ENCODE measurements around the gene SRRM2. TPM values are rescaled to one million over a fixed set of nuclear protein-coding genes. Genes with fewer than 3 reads are reported as not detected.

The SRRM2 gene
- total RNA-seq, 3 donors from 2014 or later: 538 to 819 (median 692) TPM

DNA sequence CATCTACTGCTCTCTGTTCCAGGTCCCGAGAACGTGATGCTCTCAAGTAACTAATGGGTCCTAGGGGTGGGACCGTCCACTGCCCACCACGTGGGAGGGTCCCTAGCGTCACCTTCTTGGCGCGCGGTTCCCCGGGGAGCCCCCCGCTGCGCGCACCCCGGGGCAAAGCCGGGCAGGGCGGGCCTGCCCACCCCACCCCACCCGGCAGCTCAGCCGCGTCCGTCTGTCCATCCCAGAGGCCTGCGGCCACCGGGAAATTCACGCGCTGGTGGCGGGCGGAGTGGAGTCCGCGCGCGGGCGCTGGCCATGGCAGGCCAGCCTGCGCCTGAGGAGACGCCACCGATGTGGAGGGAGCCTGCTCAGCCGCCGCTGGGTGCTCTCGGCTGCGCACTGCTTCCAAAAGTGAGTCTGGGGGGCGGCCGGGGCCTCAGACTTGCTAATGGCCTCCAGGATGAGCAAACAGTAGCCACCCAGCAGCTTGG lies 46.3 kb downstream of the SRRM2 start:
- ATAC-seq (no peak), DNase-seq (peak in 2 of 3 donors; percentile 36 to 53)
- intact Hi-C loops (cut with DNase I, micrococcal nuclease): no loop called here
- peaks cover 20% of the 10 kb centered on the region for H3K4me1 ChIP-seq (ENCODE audit: low read depth)
- H3K4me3 ChIP-seq: no peak overlapping the region
- TF ChIP-seq, protein P1, sequence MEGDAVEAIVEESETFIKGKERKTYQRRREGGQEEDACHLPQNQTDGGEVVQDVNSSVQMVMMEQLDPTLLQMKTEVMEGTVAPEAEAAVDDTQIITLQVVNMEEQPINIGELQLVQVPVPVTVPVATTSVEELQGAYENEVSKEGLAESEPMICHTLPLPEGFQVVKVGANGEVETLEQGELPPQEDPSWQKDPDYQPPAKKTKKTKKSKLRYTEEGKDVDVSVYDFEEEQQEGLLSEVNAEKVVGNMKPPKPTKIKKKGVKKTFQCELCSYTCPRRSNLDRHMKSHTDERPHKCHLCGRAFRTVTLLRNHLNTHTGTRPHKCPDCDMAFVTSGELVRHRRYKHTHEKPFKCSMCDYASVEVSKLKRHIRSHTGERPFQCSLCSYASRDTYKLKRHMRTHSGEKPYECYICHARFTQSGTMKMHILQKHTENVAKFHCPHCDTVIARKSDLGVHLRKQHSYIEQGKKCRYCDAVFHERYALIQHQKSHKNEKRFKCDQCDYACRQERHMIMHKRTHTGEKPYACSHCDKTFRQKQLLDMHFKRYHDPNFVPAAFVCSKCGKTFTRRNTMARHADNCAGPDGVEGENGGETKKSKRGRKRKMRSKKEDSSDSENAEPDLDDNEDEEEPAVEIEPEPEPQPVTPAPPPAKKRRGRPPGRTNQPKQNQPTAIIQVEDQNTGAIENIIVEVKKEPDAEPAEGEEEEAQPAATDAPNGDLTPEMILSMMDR (IDR thresholded peaks at IDR 0.05): no peak
- peaks cover 6% of the 10 kb centered on the region for H3K9me3 ChIP-seq
- H3K36me3 ChIP-seq (ENCODE audit: low read depth): no peaks in the 10 kb centered on the region

DNA sequence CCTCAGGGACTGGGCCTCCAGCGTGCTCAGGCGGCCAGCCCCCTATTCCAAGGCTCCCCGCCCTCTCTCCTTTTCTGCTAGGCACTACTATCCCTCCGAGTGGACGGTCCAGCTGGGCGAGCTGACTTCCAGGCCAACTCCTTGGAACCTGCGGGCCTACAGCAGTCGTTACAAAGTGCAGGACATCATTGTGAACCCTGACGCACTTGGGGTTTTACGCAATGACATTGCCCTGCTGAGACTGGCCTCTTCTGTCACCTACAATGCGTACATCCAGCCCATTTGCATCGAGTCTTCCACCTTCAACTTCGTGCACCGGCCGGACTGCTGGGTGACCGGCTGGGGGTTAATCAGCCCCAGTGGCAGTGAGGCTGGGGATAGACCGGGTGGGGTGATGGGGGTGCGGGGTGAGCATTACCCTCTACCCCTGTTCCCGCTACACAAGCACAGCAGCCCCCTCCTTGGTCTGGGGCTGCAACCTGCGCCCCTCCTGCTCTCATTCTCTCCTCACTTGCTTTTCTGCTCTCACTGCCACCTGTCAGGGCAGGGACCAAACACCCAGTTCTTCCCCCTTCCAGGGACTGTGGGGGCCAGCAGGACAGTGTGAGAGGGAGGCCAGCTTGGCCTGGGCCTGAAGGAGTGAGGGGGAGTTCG lies 46.9 kb downstream of the SRRM2 start:
- intact Hi-C loops (cut with DNase I, micrococcal nuclease): no loop called here
- Histone ChIP-seq H3K4me1 (ENCODE audit: low read depth) (peaks cover 18% of the 10 kb centered on the region), H3K36me3 (ENCODE audit: low read depth) (no peaks in the 10 kb centered on the region), H3K4me3 (no peak overlapping the region), H3K9me3 (peaks cover 8% of the 10 kb centered on the region)
- TF ChIP-seq, protein P1 (IDR thresholded peaks at IDR 0.05): no peak
- peak; percentile 22 for ATAC-seq
- peak in 2 of 3 donors; percentile 45 to 49 for DNase-seq

DNA sequence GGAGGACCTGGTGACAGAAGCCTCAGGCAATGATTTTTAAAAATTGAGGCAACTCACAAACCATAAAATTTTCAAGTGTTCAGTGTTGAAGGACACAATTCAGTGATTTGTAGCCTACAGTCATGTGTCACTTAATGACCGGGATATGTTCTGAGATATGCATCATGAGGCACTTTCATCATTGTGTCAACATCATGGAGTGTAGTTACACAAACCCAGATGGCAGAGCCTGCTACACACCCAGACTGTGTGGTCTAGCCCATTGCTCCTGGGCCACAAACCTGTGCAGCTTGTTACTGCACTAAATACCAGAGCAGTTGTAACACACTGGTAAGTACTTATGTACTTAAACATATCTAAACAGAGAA lies 47.4 kb downstream of the SRRM2 start:
- Histone ChIP-seq H3K36me3 (ENCODE audit: low read depth) (no peaks in the 10 kb centered on the region), H3K4me1 (ENCODE audit: low read depth) (peaks cover 18% of the 10 kb centered on the region), H3K9me3 (peaks cover 8% of the 10 kb centered on the region), H3K4me3 (no peak overlapping the region)
- peak; percentile 94 for ATAC-seq
- TF ChIP-seq, protein P1 (IDR thresholded peaks at IDR 0.05): no peak
- DNase-seq: peak; percentile 70 to 86 (median 76)
- intact Hi-C loops (cut with DNase I, micrococcal nuclease): no loop called here

DNA sequence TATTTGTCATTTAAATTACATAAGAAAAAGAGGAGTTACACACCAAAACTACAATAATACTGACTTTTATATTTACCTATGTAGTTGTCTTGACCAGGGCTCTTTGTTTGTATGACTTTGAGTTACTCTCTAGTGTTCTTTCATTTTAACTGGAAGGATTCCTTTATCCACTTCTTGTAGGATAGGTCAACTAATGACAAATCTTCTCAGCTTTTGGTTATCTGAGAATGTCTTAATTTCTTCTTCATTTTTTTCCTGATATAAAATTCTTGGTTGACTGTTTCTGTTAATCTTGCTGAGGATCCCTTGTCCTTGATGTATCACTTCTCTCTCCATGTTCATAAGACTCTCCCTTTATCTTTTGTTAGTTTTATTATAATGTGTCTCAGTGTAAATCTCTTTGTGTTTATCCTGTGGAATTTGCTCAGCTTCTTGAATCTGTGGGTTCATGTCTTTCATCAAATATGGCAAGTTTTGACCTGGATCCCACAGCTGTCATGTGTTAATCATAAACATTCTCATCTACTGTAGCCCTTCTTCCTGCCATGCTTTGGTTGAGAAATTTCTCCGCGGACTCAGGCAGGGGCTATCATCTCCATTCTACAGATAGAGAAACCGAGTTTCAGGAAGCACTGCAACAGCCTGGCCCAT lies 51.2 kb downstream of the SRRM2 start:
- DNase-seq (peak in 1 of 3 donors; percentile 5), ATAC-seq (no peak)
- Histone ChIP-seq H3K4me1 (ENCODE audit: low read depth) (peaks cover 8% of the 10 kb centered on the region), H3K36me3 (ENCODE audit: low read depth) (no peaks in the 10 kb centered on the region), H3K4me3 (no peak overlapping the region), H3K9me3 (peaks cover 8% of the 10 kb centered on the region)
- intact Hi-C loops (cut with DNase I, micrococcal nuclease): no loop called here
- TF ChIP-seq, protein P1 (IDR thresholded peaks at IDR 0.05): no peak

DNA sequence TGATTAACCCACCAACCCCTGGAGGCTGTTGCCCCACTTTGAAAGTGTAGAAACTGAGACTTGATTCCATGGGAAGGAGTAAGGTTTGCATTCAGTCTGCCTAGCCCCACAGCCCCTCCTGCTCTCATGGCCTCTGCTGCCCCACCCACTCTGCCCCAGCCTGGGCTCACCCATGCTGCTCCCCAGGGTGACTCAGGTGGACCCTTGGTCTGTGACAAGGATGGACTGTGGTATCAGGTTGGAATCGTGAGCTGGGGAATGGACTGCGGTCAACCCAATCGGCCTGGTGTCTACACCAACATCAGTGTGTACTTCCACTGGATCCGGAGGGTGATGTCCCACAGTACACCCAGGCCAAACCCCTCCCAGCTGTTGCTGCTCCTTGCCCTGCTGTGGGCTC lies 52.3 kb downstream of the SRRM2 start:
- Histone ChIP-seq H3K9me3 (peaks cover 8% of the 10 kb centered on the region), H3K36me3 (ENCODE audit: low read depth) (no peaks in the 10 kb centered on the region), H3K4me3 (no peak overlapping the region), H3K4me1 (ENCODE audit: low read depth) (no peaks in the 10 kb centered on the region)
- ATAC-seq: no peak
- TF ChIP-seq, protein P1 (IDR thresholded peaks at IDR 0.05): no peak
- DNase-seq: peak in 2 of 3 donors; percentile 14 to 34
- intact Hi-C loops (cut with DNase I, micrococcal nuclease): no loop called here

All from mucosa of descending colon (tissue), 3 donors.